Measurements from ENCODE around the gene TRAPPC12.
"Not testable (repeated sequence)": the region's sequence is repeated elsewhere in the genome, so short reads cannot be mapped to it uniquely, and the experiment has no call there.

TRAPPC12 gene

GRCh38 chr2:3498783-3499394 is 119.4 kb downstream of the TRAPPC12 start:
- DNase-seq (ENCODE audit: low read depth in 4 of 4, low spot score in 1 of 4) = no peak

- DNase-seq (ENCODE audit: low read depth in 4 of 4, low spot score in 1 of 4) = no peak
These were observed 120.9 kb downstream of the TRAPPC12 start for GRCh38 chr2:3500326-3500899.

- DNase-seq (ENCODE audit: low read depth in 4 of 4, low spot score in 1 of 4) = no peak
These were observed 123.6 kb downstream of the TRAPPC12 start for GRCh38 chr2:3503046-3503445.

GRCh38 chr2:3503483-3503882 is 124.0 kb downstream of the TRAPPC12 start:
- no peak for DNase-seq (ENCODE audit: low read depth in 4 of 4, low spot score in 1 of 4)

GRCh38 chr2:3504741-3505140 is 125.2 kb downstream of the TRAPPC12 start:
- no peak for DNase-seq (ENCODE audit: low read depth in 4 of 4, low spot score in 1 of 4)

GRCh38 chr2:3505771-3506170 is 126.3 kb downstream of the TRAPPC12 start:
- DNase-seq (ENCODE audit: low read depth in 4 of 4, low spot score in 1 of 4) = no peak

GRCh38 chr2:3512086-3512485 is 132.6 kb downstream of the TRAPPC12 start:
- no peak for DNase-seq (ENCODE audit: low read depth in 4 of 4, low spot score in 1 of 4)

- no peak for DNase-seq (ENCODE audit: low read depth in 4 of 4, low spot score in 1 of 4)
These were observed 133.7 kb downstream of the TRAPPC12 start for GRCh38 chr2:3513026-3513810.

GRCh38 chr2:3515438-3515837 is 135.9 kb downstream of the TRAPPC12 start:
- not testable (repeated sequence) for DNase-seq (ENCODE audit: low read depth in 4 of 4, low spot score in 1 of 4)

GRCh38 chr2:3516831-3517230 is 137.3 kb downstream of the TRAPPC12 start:
- no peak for DNase-seq (ENCODE audit: low read depth in 4 of 4, low spot score in 1 of 4)

- no peak for DNase-seq (ENCODE audit: low read depth in 4 of 4, low spot score in 1 of 4)
These were observed 138.5 kb downstream of the TRAPPC12 start for GRCh38 chr2:3517948-3518495.

- DNase-seq (ENCODE audit: low read depth in 4 of 4, low spot score in 1 of 4) = peak; percentile 93 to 98 (median 96)
These were observed 139.2 kb downstream of the TRAPPC12 start for GRCh38 chr2:3518496-3519254.

- peak; percentile 57 to 80 (median 67) for DNase-seq (ENCODE audit: low read depth in 4 of 4, low spot score in 1 of 4)
These were observed 140.0 kb downstream of the TRAPPC12 start, which contains the start of gene ADI1 for GRCh38 chr2:3519255-3520205. Gene ADI1 (minus strand): TSS chr2:3519531. CDS start chr2:3519487, 44 bp downstream.

GRCh38 chr2:3520591-3520990 is 141.1 kb downstream of the TRAPPC12 start:
- DNase-seq (ENCODE audit: low read depth in 4 of 4, low spot score in 1 of 4) = no peak

- no peak for DNase-seq (ENCODE audit: low read depth in 4 of 4, low spot score in 1 of 4)
These were observed 143.5 kb downstream of the TRAPPC12 start for GRCh38 chr2:3522961-3523421.

- DNase-seq (ENCODE audit: low read depth in 4 of 4, low spot score in 1 of 4) = no peak
These were observed 144.1 kb downstream of the TRAPPC12 start for GRCh38 chr2:3523551-3524041.

GRCh38 chr2:3526871-3527270 is 147.4 kb downstream of the TRAPPC12 start:
- no peak for DNase-seq (ENCODE audit: low read depth in 4 of 4, low spot score in 1 of 4)

GRCh38 chr2:3527886-3528785 is 148.6 kb downstream of the TRAPPC12 start:
- no peak for DNase-seq (ENCODE audit: low read depth in 4 of 4, low spot score in 1 of 4)
